HG02981 (cell line): ENCODE results near the gene CYP26C1.

Source experiments
- ATAC-seq: cut with Tn5 transposase; IDR thresholded peaks from one replicate; pipeline ENCODE4 v1.9.1; 2021; ENCODE audit warnings: mild to moderate bottlenecking, moderate library complexity; ENCODE audit not compliant: unreplicated experiment

The CYP26C1 gene

DNA sequence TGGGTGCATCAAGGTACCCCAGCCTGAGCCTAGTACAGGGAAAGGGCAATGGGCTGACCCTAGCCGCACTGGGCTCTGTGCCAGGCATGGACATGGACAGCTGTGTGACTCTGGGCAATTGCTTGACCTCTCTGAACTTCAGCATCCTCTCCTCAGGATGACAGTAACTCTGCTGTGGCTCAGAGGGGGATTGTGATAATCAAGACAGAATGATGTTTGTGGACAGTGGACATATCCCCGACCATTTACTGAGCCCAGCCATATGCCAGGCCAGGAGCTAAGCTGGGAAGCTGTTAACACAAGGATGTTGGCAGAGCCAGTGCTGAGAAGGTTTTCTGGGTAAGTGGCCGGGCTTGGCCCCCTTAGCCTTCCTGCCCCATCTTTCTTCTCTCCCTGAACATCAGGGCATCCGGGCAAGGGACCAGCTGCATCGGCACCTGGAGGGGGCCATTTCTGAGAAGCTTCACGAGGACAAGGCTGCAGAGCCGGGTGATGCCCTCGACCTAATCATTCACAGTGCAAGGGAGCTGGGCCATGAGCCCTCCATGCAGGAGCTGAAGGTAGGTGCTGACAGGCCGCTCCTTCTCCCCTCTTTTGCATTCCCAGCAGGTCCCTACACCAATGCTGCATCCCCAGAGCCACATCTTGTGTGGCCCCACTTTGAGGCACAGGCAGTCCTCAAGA, 3.5 kb downstream of the CYP26C1 start:
- no peak for ATAC-seq

DNA sequence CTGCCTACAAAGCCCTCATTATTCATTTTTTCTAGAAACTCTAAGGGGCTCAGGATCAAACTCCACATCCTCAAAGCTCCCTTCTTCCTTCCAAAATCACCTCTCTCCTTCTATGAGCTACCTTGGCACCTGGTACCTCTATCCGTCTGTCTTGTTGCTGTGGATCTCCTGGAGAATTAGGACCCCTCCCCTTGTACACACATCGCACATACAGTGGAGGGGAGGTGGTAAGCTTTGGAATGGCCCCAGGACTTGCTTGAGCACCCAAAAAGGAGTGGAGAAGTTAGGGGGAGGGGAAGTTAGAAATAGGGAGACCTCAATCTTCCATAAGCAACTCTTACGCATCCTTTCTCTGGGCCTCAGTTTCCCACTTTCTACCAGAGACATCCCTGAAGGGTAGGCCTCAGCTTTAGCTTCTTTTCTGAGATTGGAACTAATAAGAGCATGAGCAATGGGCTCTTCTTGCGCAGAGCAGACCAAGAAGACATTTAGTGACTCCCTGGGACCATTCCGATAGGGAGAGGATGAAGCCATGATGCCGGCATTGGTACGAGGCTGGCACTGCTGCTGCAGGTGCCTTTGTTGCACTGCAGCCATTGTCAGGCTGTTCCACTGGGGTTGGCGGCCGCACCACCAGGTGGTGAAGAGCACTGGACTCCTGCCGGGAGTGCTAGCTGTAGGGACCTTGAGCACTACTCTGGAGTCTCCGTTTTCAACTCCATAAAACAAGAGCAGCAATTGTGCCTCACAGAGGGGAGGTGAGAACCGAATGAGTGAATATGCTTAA, 4.5 kb downstream of the CYP26C1 start:
- ATAC-seq: no peak

DNA sequence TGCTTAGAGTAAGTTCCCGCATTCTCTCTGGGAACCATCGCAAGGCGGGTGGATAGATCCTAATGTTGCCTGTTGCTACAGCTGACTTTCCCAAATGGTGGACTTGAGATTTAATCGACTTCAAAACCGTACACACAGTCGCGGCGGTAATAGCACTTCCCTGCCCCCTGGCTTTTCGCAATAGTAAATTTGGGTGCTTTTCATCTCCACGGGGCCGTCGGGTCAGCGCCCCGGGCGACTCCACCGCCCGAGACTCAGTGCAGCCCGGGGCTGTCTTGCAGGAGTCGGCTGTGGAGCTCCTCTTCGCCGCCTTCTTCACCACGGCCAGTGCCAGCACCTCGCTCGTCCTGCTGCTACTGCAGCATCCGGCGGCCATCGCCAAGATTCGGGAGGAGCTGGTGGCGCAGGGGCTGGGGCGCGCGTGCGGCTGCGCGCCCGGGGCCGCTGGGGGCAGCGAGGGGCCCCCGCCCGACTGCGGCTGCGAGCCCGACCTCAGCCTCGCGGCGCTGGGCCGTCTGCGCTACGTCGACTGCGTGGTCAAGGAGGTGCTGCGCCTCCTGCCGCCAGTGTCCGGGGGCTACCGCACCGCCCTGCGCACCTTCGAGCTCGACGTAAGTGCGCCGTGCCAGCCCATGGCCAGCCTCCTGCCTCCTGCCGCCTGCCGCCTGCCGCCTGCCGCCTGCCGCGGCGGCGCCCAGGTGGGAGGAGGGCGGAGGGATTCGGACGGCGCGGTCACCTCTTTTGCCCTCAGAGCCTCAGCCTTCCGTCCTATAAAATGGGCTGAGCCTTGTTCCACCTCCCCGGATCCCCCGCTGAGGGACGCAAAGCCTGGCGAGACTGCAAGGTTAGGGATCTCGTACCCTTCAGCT, 5.3 kb downstream of the CYP26C1 start:
- ATAC-seq: no peak

DNA sequence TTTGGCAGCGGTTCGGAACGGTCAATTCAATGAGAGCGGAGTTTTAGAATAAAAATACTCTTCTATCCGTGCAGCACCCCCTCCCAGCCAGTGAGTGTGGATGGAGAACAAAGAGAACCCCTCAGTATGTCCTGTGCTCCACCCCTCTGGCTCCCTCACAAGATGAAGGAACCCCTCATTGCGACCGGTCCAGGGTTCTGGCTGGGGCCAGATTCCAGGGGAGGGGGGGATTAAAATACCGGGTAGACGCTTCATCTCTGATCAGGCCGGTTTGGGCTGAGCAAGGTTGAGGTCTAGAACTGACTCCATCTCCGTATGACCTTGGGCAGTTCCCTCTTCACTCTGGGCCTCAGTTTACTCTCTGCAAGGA, 5.9 kb downstream of the CYP26C1 start:
- ATAC-seq: no peak

DNA sequence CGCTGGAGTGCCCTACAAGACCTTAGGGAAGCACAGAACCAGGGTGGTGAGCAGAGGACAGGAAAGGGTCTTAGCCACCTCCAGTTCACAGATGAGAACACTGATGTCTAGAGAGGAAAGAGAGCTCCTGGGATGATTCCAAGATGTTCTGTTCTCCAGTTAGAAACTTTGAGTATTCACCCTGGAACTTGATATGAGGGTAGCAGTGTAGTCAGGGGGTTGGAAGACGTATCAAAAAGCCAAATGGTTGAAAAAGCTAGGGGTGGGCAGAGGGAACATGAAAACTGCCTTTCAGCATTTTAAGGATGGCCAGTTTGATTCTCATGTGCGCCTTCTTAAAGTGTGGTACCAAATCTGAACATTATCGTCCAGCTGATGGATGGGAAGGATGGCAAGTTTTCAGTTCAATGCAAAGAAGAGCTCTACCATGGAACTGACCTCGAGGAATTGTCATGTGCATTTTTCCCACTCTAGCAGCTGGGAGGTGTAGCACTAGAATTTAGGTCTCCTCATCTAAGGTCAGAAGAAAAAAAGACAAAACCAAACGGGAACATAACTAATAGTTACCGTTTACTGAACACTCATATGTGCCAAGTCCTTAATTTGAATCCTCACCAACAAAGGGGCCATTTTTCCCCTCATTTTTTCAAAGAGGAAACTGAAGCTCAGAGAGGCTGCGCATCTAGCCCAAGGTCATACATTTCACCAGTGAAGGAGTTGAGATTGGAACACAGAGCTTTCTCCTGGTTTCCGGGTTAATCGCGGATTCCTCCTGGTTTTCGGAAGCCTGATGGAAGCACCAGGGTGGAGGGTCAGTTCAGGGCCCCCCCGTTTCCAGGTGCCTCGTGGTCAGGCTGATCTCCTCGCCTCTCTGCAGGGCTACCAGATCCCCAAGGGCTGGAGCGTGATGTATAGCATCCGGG, 7.1 kb downstream of the CYP26C1 start:
- ATAC-seq: no peak

DNA sequence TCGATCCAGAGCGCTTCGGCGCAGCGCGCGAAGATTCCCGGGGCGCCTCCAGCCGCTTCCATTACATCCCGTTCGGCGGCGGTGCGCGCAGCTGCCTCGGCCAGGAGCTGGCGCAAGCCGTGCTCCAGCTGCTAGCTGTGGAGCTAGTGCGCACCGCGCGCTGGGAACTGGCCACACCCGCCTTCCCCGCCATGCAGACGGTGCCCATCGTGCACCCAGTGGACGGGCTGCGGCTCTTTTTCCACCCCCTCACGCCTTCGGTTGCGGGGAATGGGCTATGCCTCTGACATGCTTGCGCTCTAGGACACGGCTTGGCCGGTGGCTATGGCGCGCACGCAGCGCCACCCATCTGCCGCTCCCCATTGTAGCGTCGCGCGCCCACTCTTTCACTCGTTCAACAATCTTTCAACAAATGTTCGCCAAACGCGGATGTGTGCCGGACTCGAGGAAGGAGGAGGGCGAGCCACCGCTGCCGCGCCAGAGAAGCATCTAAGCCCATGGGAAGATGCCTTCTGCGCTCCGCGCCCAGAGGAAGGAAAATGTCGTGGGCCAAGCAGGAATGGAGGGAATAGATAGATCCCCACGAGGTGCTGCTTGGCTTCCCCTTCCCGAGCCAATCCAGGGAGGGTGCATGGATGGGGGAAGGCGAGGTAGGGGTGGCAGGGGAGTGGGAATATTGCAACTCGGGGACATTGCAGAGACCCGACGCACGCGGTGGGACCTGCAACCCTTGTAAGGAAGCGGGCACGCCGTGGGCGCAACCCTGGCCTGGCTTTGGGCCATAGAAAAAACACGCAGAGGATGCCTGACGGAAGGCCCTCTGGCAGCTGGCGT, 8.0 kb downstream of the CYP26C1 start:
- no peak for ATAC-seq

DNA sequence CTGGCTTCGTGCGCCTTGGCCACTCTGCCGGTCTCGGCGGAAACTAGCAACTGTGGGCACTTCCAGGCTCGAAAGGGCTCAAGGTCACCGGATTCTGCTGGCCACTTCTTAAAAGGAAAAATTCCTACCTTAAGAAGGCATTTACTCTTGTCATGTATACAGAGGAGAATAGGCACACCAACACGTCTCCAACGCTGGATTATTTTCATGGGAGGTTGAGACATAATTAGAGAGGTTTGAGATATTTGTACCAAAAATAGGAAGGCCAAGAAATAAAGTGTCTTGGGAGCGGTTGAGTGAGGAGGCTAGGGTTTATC, 8.6 kb downstream of the CYP26C1 start:
- no peak for ATAC-seq

DNA sequence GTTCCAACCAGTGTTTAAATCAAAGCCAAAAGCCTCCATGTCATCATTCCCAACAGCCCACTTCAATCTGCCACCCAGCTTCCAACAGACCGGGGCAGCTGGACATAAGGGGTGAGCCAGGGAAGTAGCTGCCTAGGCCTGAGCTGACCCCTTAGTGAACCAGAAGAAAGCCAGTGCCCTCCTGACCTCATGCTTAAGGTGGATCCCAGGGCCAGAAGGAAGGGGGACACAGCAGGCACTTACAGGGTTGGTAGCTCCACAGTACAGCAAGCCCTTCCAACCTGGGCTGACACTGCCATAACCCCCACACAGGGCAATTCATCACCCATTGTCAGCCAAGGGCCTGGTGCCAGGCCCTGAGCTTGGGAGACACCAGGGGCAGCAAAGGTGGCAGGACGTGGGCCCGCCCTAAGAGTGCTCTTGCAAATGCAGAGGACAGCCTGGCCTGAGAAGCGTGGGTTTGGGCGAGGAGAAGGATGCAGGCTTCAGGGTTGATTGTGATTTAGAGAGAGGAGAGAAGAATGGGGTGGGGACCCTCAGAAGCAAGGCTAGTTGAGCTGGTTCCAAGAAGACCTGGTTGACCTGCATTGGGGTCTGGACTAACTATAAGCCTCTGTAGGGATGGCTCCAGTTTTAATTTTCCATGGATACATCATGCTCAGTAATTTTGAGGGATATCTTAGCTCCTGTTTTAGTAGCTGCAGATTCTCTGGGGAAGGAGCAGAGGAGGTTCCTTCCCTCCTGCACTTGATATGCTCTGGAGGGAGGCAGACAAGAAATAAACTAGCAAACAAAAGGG, 10.0 kb downstream of the CYP26C1 start:
- no peak for ATAC-seq

DNA sequence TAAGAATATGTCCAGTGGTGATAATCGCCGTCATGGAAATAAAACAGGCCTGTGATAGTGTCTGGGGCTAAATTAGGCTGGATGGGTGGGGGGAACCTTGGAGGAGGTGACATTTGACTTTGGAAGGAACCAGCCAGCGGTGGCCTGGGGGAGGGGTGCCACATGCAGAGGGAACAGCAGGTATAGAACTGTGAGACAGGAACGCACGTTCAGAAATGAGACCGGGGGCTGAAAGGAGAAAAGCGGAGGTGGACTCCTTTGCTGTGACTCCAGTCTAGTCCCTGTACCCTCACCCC, 10.5 kb downstream of the CYP26C1 start:
- no peak for ATAC-seq

DNA sequence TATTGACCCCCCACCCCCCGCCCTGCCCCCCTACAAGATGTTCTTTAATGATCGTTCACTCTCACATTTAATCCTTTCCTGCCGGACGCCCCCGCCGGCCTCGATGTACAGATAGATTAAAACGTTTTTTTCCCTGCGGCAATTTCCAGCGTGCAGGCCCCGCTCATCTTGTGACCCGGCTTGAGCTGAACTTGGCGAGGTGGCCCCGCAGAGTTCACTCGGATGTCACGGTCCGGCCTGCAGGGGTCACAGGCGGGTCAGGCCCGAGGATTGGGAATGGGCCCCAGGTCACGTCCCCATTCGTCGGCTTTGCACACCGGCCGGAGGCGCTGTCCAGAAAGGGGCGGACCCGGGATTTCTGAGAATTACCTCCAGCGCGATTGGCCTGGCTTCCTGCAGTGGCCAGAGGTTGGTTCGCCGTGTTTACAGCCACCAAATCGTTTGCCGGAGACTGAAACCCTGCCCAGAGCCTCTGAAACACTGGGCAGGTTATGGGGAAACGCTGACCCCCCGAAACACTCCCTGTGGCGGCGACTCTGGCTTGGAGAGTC, 11.2 kb downstream of the CYP26C1 start:
- ATAC-seq: no peak

DNA sequence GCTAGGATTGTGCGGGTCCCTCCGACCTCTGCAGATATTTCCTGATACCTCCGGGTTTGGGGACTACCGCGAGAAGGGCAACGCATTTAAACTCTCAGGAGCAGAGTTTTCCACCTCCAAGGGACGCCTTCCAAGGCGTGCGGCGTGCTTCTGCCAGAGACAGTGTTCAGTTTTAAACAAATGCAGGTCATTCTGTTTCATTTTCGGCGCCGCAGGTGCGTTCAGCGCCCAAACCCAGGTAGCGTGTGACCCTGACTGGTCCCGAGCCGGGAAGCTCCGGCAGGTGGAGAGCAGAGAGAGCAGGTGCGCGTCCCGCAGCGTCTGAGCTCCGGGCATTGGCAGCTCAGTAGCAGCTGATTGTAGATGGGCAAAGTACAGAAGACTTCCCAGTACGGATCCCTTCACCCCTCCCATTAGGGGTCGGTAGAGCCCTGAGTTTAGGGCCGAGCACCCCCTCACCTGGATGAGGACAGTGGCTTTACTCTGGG, 11.7 kb downstream of the CYP26C1 start:
- ATAC-seq: no peak

DNA sequence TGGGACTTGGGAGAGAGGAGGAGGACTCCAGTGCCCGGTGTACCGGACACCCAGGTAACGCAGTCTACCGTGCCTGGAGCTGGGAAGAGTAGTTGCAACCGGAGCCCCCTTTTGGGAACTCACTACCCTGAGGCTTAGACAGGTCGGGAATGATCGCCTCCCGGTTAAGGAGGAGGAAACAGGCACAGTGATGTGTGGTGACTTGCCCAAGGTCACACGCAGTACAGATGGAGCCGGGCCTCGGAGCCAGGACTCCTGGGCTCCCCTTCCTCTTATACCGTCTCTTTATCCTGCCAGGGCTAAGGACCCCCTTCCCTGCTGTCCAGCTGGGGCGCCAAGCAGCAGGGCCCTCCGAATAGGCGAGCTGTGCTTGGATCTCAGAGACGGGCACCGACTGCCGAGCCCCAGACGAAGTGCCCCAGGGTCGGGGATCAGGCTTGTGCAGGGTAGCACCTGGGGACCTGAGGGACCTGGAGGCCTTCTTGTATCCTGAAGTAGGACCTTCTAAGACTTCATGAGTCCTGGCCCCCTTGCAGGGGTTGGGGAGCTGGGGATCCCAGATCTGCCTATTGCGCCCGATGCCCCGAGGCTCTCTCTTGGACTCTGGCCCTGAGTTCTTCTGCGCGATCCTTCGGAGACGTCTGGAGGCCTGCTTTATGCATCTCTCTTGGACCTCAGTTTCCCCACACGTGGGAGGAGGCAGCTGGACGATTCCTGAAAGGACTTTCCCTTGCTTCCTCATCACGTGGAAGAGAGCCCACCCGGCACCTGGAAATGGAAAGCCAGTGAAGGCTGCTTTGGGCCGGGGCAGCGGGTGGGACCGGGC, 12.3 kb downstream of the CYP26C1 start:
- ATAC-seq: no peak

DNA sequence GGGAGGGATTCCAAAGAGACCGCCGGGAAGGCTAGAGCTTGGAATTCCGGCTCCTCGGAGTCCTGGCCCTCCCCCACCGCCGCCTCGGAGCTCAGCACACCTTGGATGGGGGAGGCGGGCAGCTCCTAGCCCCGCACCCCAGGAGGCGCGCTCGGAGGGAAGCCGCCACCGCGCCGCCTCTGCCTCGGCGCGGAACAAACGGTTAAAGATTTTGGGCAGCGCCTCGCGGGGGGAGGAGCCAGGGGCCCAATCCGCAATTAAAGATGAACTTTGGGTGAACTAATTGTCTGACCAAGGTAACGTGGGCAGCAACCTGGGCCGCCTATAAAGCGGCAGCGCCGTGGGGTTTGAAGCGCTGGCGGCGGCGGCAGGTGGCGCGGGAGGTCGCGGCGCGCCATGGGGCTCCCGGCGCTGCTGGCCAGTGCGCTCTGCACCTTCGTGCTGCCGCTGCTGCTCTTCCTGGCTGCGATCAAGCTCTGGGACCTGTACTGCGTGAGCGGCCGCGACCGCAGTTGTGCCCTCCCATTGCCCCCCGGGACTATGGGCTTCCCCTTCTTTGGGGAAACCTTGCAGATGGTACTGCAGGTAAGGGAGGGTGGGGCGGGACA, 13.0 kb downstream of the CYP26C1 start, which contains the start of gene CYP26A1:
Gene CYP26A1 (plus strand): TSS at position 355 of the 608 bp plus-strand sequence. CDS start 42 bp downstream, at position 397.
- no peak for ATAC-seq

DNA sequence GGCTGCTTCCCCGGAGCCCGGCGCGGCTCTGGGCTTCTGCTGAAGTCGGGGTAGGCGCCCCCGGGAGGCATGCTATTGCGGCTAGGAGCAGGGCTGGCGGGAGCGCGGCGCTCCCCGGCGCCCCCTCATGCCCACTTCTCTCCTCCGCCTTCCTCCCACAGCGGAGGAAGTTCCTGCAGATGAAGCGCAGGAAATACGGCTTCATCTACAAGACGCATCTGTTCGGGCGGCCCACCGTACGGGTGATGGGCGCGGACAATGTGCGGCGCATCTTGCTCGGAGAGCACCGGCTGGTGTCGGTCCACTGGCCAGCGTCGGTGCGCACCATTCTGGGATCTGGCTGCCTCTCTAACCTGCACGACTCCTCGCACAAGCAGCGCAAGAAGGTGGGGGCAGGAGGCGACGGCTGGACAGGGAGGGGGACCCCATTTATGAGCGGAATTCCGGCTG, 13.6 kb downstream of the CYP26C1 start:
- ATAC-seq: no peak

DNA sequence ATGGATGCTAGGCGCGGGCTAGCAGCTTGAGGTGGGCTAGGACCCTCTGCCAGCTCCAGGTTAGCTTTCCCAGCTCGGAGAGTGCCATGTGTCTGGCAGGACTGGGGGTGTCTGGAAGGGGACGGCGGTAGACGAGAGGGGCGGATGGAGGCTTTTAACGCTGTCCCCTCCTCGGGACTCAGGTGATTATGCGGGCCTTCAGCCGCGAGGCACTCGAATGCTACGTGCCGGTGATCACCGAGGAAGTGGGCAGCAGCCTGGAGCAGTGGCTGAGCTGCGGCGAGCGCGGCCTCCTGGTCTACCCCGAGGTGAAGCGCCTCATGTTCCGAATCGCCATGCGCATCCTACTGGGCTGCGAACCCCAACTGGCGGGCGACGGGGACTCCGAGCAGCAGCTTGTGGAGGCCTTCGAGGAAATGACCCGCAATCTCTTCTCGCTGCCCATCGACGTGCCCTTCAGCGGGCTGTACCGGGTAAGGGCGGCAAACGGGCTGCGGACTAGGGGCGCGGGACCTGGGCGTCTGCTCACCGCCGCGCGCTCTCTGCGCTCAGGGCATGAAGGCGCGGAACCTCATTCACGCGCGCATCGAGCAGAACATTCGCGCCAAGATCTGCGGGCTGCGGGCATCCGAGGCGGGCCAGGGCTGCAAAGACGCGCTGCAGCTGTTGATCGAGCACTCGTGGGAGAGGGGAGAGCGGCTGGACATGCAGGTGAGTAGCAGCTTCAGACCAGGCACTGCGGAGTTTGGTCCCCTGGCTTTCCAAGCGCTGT, 14.2 kb downstream of the CYP26C1 start:
- no peak for ATAC-seq

DNA sequence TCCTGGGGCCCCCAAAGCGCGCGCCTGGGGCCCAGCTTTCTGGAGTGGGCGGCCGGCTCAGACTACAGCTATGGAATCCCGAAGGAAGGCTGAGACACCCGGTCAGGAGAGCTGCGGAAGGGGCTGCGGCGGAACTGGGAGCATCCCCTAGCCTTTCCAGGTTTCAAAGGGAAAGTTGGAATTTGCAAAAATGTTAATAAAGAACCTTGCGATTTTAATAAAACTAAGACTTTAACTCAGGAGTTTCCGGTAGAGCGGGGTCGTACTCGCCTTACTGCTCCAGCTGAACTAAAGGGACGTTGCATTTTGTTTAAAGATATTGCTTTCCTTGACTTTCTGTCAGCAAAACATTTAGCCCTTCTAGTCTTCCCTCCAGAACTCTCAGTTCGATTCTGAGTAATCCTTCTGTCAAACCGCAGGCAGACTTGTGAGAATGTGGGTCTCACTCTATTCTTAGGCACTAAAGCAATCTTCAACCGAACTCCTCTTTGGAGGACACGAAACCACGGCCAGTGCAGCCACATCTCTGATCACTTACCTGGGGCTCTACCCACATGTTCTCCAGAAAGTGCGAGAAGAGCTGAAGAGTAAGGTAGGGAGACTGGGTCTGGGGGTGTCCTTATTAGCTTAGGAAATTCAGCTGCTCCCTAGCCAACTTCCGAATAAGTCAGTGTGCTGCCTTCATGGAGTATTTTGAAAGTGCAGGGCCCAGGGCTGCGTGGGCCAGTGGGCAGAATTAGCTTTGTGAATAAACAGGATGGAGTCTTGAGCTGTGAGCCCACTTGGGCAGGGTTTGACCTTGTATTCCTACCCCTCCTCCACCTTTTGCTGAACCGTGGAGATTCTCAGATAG, 15.0 kb downstream of the CYP26C1 start:
- ATAC-seq: no peak
